Activated CD8-positive, alpha-beta memory T cell treated with anti-CD3 and anti-CD28 coated beads for 36 hours (primary cell): Measurements from ENCODE around the gene RAB27B. TPM values are rescaled to one million over a fixed set of nuclear protein-coding genes. Genes with fewer than 3 reads are reported as not detected.
"Not testable (repeated sequence)": the region's sequence is repeated elsewhere in the genome, so short reads cannot be mapped to it uniquely, and the experiment has no call there.

Source experiments
- CTCF ChIA-PET: fragments of 350-600 bp; sonication (Branson Sonifier 250); formaldehyde crosslinking; loops from one replicate; lab custom pipeline; 2021; ENCODE audit warnings: antibody characterized with exemption; lab: Charles Lee
- POLR2A ChIA-PET: fragments of 350-600 bp; sonication (Branson Sonifier 250); formaldehyde crosslinking; loops from one replicate; lab custom pipeline; 2021; ENCODE audit warnings: antibody characterized with exemption; lab: Charles Lee
- total RNA-seq, 2 experiments: library from RNA; stranded (reverse); gene quantifications; one replicate each; pipeline ENCODE4 v1.2.3, GENCODE V29; 2021

Gene RAB27B
- total RNA-seq, 2 experiments from 2014 or later: 0.19 to 0.42 TPM

DNA sequence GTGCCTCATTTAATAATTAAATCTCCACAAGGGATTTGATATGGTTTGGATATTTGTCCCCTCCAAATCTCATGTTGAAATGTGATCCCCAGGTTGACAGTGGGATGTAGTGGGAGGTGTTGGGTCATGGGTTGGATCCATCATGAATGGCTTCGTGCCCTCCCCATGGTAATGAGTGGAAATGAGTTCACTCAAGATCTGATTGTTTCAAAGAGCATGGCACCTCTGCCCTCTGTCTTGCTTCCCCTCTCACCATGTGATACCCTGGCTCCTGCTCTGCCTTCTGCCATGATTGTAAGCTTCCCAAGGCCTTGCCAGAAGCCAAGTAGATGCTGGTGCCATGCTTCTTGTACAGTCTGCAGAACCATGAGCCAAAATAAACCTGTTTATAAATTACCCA lies 15.0 kb upstream of the RAB27B start:
- ChIA-PET CTCF (no interaction called here), POLR2A (no interaction called here)

DNA sequence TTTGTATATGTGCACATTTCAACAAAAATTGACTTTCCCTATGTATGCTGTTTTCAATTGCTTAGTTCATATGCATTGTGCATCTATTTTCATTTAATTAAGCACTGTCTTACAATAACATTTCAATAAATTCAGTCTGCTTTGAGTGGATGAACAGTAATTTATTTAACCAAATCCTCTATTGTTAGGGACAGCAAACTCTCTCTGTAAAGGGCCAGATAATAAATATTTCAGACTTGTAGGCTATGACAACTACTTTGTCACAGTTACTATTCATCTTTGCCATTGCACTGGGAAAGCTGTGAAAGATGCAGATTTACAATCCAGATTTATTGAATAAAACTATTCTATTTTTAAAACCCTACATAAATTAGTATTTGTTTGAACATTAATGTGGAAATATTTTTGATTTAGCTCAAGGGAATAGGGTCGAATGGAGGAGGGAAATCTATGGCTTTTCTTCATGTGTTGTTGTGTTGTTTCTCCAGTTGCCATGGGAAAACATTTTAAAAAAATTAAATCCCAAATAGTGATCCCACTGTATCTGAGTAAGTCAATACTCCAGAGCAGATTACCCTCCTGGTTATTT lies 14.2 kb upstream of the RAB27B start:
- CTCF ChIA-PET: no interaction called here
- POLR2A ChIA-PET: no interaction called here

DNA sequence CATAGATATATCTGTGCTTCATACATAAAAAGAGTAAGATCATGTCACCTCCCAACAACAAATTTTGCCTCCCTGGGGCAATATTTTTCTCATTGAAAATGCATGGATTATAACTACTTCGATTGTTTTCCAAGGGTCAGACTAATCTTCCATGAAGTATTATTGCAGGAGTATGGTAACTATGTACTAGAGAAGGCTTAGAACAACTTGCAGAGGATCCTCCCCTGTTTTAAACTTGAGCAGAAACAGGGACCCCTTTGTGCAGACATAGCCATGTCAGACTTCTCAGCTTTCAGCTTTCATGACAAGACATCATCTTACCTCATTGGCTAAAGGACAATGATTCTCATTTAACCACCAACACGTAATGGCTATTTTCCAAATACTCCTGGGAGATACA lies 13.2 kb upstream of the RAB27B start:
- CTCF ChIA-PET: no interaction called here

DNA sequence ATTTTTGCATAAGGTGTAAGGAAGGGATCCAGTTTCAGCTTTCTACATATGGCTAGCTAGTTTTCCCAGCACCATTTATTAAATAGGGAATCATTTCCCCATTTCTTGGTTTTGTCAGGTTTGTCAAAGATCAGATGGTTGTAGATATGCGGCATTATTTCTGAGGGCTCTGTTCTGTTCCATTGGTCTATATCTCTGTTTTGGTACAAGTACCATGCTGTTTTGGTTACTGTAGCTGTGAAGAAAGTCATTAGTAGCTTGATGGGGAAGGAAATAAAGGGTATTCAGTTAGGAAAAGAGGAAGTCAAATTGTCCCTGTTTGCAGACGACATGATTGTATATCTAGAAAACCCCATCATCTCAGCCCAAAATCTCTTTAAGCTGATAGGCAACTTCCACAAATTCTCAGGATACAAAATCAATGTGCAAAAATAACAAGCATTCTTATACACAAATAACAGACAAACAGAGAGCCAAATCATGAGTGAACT lies 7.4 kb upstream of the RAB27B start:
- POLR2A ChIA-PET: not testable (repeated sequence)

More for the DNA sequence above, 13.2 kb upstream of the RAB27B start:
- POLR2A ChIA-PET: no interaction called here

DNA sequence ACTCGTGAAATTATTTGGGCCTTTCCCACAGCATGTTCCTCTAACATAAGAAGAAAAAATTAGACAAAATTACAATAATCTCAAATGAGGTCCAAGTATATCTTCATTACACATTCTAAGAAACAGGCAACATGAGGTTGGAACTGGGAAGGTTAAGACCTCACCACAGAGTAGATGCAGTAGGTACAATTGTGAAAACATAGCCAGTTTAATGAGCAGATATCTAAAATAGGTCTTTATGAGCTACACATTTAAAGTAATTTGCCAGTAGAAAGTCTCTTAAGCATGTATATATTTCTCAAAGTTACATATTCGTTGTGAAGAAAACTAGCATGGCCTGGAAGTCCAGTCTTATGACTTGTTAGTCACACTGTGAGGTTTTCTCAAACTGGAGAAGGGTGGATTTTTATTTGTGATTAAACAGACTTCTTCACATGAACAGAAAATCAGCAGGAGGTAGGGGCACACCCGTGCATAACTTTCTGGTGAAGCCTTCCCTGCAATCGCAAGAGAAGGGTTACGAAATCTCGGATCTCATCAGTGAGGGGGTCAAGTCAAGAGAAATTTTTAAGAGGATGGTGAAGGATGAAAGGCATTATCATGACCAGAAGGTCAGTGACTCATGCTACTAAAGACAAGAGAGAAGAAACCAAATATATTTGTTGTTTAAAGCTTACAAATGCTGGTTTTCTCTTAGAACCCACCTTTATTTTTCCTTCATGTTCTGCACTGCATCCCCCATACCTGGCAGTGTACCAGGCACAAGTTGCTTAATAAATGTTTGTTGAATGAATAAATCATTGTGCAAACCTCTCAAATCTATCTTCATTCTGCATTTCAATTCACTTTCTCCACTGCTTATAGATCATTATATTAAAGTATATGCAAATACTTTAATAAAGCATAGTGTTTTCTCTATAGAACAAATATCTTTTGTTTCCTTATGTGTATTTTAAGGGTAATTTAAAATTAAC lies 5.1 kb upstream of the RAB27B start:
- ChIA-PET POLR2A (no interaction called here), CTCF (no interaction called here)

More for the DNA sequence above, 7.4 kb upstream of the RAB27B start:
- CTCF ChIA-PET: not testable (repeated sequence)

DNA sequence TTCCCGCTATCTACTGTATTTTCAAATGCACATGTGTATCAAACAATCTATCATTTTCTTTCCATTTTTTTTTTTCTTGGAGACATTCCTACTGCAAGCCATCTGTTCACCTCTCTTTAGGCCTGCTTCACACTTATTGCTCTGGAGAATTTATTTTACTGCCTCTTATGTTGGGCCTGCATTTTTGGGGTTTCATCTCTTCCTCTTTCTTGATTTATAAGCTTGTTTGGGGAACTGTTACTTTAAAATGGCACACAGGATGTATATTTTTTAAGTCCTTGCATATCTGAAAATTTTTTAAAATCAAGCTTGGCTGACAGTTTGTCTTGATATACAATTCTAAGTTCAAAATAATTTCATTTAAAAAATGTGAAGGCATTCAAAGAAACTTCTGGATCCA lies 3.5 kb upstream of the RAB27B start:
- POLR2A ChIA-PET: no interaction called here

DNA sequence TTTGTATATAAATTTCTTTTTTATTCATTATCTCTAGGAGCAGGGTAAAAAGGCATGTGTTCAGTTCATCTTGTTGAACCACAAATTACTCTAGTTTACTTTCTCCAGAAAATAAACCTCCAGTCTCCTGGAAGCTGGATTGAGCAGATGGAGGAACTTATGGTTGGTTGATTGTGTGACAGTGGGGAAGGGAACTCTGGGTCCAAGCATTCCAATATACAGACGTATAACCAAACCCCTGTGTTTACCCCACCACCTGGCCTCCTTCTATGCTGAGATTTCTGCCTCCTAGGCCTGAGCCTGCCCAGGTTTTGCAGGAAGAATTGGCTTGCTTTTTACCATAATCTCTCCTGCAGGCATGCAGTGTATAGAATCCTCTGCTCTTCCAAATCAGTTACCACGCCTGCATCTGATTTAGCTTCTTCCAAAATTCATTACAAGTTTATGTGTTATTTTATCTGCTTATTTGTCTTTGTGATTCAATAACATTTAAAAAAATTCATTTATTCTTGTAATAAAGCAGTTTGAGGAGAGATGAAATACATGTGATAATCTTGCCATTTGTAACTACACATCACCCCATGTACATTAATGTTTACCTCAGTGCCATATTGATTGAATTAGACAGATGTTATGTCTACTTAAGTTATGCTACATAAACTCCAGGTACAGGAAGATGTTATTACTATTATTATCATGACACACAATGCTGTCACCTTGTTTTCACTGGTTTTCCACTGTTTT lies 2.5 kb upstream of the RAB27B start:
- POLR2A ChIA-PET: no interaction called here
- CTCF ChIA-PET: no interaction called here

More for the DNA sequence above, 3.5 kb upstream of the RAB27B start:
- CTCF ChIA-PET: no interaction called here

DNA sequence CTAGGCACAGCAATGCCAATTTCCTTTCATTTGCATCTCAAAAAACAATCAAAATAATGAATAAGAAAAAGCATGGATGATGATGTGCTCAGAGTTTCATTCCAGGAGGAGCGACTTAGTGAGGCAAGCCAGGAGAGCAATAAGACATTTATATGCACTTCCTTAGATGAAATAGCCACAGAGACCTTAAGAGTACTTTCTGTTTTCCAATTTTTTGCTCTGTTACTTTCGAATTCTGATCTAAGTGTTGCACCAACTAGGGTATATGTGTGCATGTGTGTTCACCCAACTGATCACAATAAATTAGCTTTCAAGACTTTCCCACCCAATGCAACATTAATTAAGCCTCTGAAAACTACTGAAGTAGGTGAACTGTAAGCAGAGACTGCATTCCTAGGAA lies 709 bp downstream of the RAB27B start:
- ChIA-PET POLR2A (no interaction called here), CTCF (interaction anchor here (1.0 kb wide), 1 partner anchor 17 kb away, joined by 4 read pairs; no protein-coding TSS in a partner anchor)

DNA sequence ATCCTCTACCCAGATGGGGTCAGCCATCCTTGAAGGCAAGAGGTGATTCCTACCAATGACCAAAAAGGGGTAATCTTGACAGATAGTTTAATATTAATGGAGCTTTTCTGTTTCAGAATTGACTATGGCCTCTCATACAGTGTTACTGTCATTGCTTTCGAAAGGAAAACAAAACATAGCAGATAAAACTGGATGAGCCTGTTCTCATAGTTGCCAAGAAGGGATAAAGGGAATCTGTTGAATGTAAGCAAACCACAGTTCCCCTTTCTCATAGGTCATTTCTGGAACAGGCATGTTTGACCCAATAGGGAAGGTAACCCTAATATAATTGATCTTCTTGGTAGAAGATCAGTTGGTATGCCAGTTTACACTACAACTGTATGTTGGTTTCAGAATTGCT lies 1.6 kb downstream of the RAB27B start:
- ChIA-PET POLR2A (interaction anchor here (0.6 kb wide), 1 partner anchor 29 kb away, joined by 3 read pairs; no protein-coding TSS in a partner anchor), CTCF (no interaction called here)

DNA sequence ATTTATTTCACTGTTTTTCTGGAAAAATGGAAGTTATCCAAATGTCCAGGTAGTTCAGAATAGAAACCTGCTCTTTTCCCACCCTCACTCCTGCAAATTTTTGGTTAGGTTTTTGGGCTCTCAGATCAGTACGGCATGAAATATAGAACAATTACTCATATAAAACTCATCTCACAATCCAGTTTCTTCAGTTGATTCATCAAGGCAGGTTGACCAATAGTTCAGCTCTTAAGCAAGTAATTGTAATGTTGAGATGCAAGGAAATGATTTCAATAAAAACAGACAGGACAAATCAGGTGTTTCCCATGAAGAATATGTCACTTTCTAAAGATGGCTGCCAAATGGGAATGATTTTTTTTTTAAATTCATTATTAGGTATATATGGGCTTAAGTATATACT lies 2.0 kb downstream of the RAB27B start:
- ChIA-PET POLR2A (no interaction called here), CTCF (no interaction called here)

DNA sequence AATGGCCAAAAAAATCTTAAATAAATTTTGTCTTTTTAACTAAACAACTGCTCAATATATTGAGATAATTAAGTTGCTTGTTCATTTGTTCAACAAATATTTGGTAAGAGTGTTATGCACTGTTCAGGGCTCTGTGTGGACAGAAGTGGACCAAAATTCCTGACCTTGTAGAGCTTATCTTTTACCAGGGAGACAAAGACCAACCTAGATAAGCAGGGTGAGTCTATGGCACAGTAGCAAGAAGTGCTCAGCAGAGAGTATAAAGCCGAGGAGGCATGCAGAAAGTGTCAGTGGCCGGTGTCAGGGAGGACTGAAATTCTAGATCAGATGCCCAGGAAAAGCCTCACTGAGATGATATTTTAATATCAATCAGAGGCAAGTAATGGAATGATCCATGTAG lies 2.6 kb downstream of the RAB27B start:
- CTCF ChIA-PET: no interaction called here
- POLR2A ChIA-PET: no interaction called here

DNA sequence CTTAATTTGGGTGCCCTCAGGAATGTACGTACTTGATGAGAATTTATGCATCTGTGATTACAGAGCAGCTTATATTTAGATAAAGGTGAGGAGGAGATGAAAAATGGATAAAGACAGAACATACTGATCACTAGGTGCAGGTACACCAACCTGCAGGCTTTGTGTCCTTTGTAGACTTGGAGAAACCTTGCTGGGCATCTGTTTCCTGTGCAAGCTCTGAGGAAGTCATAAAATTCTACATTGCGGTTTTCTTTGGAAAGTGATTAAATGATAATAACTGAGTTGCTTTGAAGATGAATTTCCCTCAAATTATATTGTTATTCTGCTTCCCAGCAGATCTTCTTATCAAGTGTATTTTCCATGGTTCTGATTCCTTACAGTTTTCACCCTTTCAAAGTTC lies 7.7 kb downstream of the RAB27B start:
- ChIA-PET POLR2A (no interaction called here), CTCF (no interaction called here)

DNA sequence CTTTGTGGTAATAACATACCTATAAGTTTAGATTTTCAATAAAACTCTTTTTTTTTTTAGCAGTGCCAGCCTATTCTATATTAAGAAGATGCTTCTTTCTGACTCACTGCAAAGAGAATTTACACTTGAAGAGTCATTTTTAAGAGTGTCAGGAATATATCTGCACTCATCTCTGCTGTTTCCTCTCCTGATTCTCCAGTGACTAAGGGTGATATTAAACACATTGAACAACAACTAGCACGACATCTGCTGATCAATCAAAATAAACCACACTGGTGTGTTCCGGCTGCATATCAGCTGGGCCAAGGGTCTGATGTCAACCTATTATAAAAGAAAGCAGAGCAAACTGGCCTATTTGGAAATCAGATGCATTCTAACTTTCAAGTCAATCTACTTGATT lies 15.0 kb downstream of the RAB27B start:
- POLR2A ChIA-PET: no interaction called here
- CTCF ChIA-PET: no interaction called here

DNA sequence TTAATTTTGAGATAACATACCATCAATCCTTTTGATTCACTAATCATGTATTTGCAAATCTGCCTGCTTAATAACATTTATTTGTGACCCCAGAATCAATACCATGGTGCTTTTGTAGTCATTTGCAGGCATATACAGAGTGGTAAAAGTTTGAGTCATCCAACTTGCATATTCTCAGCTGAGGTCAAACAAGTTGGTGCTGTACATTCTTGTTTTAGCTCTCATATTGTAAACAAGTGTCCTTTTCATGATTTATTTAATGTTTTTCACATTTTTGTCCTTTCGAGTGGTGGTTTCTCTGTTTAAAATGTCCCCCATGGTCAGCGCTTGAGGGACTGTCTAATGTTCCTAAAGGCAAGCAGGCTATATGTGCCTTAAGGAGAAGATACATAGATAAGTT lies 17.5 kb downstream of the RAB27B start:
- ChIA-PET CTCF (interaction anchor here (1.1 kb wide), 1 partner anchor 17 kb away, joined by 4 read pairs; the partner anchor contains the start of gene RAB27B), POLR2A (no interaction called here)

DNA sequence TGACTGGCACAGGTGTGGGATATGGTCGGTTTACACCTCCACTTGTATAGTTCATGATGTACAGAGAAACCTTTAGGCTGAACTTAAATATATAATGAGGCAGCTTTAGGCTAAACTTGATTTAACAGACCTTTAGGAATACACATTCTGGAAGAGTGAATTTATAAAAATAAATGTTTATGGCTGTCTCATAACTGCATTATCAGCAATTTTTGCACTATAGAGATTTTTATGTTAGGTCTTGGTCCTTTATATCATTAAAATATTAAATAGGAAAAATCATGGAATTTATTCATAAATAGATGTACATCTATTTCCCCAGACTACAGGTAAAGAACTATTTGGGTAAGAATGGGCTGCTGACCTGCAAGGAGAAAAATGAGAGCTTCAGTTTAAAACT lies 19.8 kb downstream of the RAB27B start:
- CTCF ChIA-PET: no interaction called here
- POLR2A ChIA-PET: no interaction called here

DNA sequence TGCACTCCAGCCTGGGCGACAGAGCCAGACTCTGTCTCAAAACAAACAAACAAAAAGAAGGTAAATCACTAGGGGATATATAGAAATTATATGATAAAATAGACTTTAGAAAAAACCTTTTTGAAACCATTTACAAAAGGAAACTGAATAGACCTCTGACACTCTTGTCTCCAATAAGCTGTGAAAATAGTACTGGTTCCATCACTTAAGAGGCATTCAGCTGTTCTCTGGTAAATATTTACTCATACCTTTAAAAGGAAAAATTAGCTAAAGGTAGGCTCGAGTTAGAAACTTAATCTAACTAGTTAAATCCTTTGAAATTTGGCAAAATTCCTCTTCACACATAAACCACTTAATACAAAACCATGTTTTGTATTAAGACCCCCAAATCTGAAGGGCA lies 21.4 kb downstream of the RAB27B start:
- CTCF ChIA-PET: no interaction called here
- POLR2A ChIA-PET: no interaction called here

DNA sequence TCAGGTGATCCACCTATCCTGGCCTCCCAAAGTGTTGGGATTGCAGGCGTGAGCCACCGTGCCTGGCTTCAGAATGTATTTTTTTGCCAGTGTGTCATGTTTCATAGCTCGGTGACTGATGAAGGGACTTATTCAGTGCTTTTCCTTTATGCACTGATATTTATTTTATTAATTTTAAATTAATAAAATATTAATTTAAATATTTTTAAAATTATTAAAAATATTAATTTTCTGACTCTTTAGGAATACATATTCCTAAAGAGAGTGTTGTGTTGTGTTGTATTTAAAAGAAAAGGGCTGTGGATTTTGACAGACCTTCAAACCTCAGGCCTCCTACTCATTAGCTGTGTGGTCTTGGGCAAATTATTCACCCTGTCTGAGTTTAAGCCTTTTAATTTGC lies 22.3 kb downstream of the RAB27B start:
- POLR2A ChIA-PET: no interaction called here
- CTCF ChIA-PET: no interaction called here

DNA sequence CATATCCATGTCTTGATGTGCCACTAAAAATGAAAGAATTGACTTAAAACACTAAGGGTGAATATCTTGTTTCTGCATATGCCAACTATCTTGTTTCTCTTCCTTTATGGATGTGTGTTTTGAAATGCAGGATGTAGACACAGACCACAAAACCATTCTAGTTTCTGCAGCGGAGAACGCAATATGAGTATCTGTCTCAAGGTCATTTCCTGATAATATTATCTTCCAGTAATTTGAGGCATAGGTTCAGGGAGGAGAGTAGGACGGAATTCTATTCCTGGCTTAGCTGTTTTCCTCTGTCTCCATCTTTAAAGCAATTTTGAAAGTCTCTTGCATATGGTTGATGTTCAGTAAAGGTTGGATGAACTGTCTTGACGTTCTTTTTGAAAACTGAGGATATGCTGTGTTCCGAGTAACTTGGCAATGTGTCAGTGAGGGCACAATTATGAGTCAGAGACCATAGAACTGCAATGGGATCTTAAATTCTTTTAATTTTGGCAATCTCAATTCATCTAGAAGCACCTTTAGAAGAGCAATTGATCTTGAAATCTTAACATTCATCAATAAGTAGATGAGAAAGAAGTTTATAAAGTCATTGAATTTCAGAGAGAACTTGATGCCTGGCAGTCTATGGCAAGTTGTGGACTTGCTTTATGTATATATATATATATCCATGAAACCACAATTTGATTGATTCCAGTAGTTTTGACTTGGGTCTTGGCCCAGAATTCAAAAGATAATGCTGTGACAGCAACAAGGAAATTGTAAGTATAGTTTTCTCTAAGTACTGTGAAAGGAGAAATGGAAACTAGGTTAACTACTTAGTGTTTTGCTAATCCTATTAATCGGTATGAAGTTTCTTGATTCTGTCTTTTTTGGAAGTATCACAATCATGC lies 24.8 kb downstream of the RAB27B start:
- POLR2A ChIA-PET: no interaction called here
- CTCF ChIA-PET: no interaction called here

DNA sequence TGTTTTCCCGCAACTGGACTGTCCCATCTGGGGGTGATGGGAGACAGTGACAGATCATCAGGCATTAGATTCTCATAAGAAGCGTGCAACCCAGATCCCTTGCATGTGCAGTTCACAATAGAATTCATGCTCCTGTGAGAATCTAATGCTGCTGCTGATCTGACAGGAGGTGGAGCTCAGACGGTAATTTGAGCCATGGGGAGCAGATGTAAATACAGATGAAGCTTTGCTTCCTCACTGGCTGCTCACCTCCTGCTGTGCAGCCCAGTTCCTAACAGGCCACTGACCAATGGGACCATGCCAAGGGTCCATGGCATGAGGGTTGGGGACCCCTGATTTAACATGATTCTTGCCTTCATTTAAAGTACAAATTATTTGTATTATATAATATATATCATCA lies 26.8 kb downstream of the RAB27B start:
- POLR2A ChIA-PET, CTCF ChIA-PET: not testable (repeated sequence)
